Smooth muscle cell (in vitro differentiated cells): Measurements from ENCODE around the gene PRSS37. TPM values are rescaled to one million over a fixed set of nuclear protein-coding genes. Genes with fewer than 3 reads are reported as not detected.

Experiments
- DNase-seq: peaks from one replicate; lab custom pipeline; 2025; ENCODE audit not compliant: unreplicated experiment; lab: John Stamatoyannopoulos, UW
- H2AFZ ChIP-seq: fragments of 200-600 bp; sonication (generic); 2 replicates; pipeline ENCODE4 v1.6.0; 2016; ENCODE audit warnings: antibody characterized with exemption, low read depth, mild to moderate bottlenecking
- H3F3A ChIP-seq: fragments of 200-600 bp; sonication (generic); 2 replicates; pipeline ENCODE4 v1.6.0; 2017; ENCODE audit warnings: antibody characterized with exemption, low read depth
- H3K27ac ChIP-seq: fragments of 200-600 bp; sonication (generic); 2 replicates; pipeline ENCODE4 v1.5.1; 2016; ENCODE audit warnings: low read depth, mild to moderate bottlenecking
- H3K27me3 ChIP-seq: fragments of 200-600 bp; sonication (generic); 2 replicates; pipeline ENCODE4 v1.6.1; 2016; ENCODE audit warnings: low read depth, mild to moderate bottlenecking
- H3K36me3 ChIP-seq: fragments of 200-600 bp; sonication (generic); 2 replicates; pipeline ENCODE4 v1.5.1; 2016; ENCODE audit warnings: low read depth
- H3K4me1 ChIP-seq: fragments of 200-600 bp; sonication (generic); 2 replicates; pipeline ENCODE4 v1.5.1; 2016; ENCODE audit warnings: low read depth
- H3K4me2 ChIP-seq: fragments of 200-600 bp; sonication (generic); 2 replicates; pipeline ENCODE4 v1.6.0; 2016; ENCODE audit warnings: mild to moderate bottlenecking
- H3K4me3 ChIP-seq: fragments of 200-600 bp; sonication (generic); 2 replicates; pipeline ENCODE4 v1.5.1; 2016; ENCODE audit warnings: mild to moderate bottlenecking
- H3K79me2 ChIP-seq: fragments of 200-600 bp; sonication (generic); 2 replicates; pipeline ENCODE4 v1.6.0; 2016; ENCODE audit warnings: low read depth, mild to moderate bottlenecking
- H3K9ac ChIP-seq: fragments of 200-600 bp; sonication (generic); 2 replicates; pipeline ENCODE4 v1.6.0; 2016; ENCODE audit warnings: low read depth
- H3K9me3 ChIP-seq: fragments of 200-600 bp; sonication (generic); replicated peaks from 2 replicates; pipeline ENCODE4 v1.5.1; 2016; ENCODE audit warnings: low read depth
- H4K20me1 ChIP-seq: fragments of 200-600 bp; sonication (generic); 2 replicates; pipeline ENCODE4 v1.6.0; 2016; ENCODE audit warnings: low read depth
- CTCF ChIP-seq: fragments of 200-600 bp; sonication (generic); IDR thresholded peaks from 2 replicates; pipeline ENCODE4 v1.5.1; 2017; ENCODE audit warnings: borderline replicate concordance, mild to moderate bottlenecking, antibody characterized with exemption; ENCODE audit not compliant: insufficient read depth, poor library complexity, severe bottlenecking
- WGBS: methylation state at CpG from one replicate; pipeline ENCODE4 v1.1.7; 2016; ENCODE audit warnings: low lambda C conversion rate; 5-methylcytosine and 5-hydroxymethylcytosine counted together
- polyA plus RNA-seq: library from polyadenylated mRNA; unstranded; fragments of >200 nt; fragmentation: Nextera tagmentation; extraction: Ambion mirVana; gene quantifications from 2 replicates; pipeline ENCODE4 v1.2.1, GENCODE V29; 2016
- total RNA-seq: library from RNA; depleted of rRNA; stranded (reverse); fragments of >200 nt; gene quantifications from 2 replicates; pipeline ENCODE4 v1.2.3, GENCODE V29; 2014

The PRSS37 gene
- total and polyA plus RNA-seq, 2 experiments from 2014 or later = not detected

DNA sequence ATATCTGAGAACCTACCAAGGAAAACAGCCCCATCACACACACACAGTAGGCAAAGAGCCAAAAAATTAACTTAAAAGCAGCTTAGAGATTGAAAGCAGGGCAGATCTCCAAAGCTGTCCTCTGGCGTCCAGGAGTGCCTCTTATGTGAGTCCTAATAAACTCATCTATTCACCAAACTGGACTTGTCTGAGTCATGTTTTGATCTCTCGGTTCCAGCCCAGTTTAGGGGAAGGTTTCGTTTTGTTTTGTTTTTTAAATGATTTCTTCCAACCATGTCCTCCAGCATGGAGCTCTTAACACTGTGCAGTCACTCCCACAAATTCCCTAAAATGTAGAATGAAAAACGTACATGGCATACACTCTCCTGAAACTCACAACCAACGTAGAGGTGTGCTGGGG is 6.7 kb upstream of the PRSS37 start:
- Histone ChIP-seq H3K9ac (no peak overlapping the region), H3K27ac (no peak overlapping the region), H3K79me2 (no peaks in the 10 kb centered on the region), H3K9me3 (no peaks in the 10 kb centered on the region), H3K36me3 (no peaks in the 10 kb centered on the region), H3F3A (no peaks in the 10 kb centered on the region), H4K20me1 (no peaks in the 10 kb centered on the region), H2AFZ (no peak overlapping the region), H3K27me3 (no peaks in the 10 kb centered on the region), H3K4me3 (no peak overlapping the region), H3K4me1 (no peaks in the 10 kb centered on the region), H3K4me2 (no peak overlapping the region)
- 81% methylated on average over 5 of the region's 5 CpGs for WGBS
- TF ChIP-seq CTCF = no peak
- DNase-seq = no peak

- no peak overlapping the region for H3K4me2 ChIP-seq
- H3K27ac ChIP-seq = no peak overlapping the region
- no peaks in the 10 kb centered on the region for H3K4me1 ChIP-seq
- H3K9ac ChIP-seq = no peak overlapping the region
- no peak overlapping the region for H2AFZ ChIP-seq
- H3K36me3 ChIP-seq = no peaks in the 10 kb centered on the region
- DNase-seq = no peak
- H3F3A ChIP-seq = no peaks in the 10 kb centered on the region
- no peak for TF ChIP-seq CTCF
- H3K27me3 ChIP-seq = no peaks in the 10 kb centered on the region
- H3K9me3 ChIP-seq = no peaks in the 10 kb centered on the region
- H4K20me1 ChIP-seq = no peaks in the 10 kb centered on the region
- no peaks in the 10 kb centered on the region for H3K79me2 ChIP-seq
- H3K4me3 ChIP-seq = no peak overlapping the region
These were observed 3.0 kb upstream of the PRSS37 start for GRCh38 chr7:141844256-141844655.

DNA sequence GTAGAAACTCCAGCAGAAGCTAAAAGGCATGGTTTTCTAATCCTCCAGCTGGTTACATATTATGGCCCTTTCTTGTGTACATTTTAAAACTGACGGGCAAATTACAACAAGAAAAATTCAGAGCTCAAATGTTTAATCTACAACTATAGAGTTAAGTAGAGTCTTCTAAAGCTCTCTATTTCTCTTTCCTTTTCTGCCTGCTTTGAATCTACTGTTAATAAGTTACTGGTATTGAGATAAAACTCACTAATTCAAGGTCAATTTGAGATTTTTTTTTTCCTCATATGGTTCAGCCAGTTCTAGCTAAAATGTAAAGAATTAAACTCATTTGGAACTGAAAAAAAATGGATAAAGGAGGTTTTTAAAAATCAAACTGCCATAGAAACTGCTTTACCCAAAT is 1.6 kb upstream of the PRSS37 start:
- H3K79me2 ChIP-seq = no peaks in the 10 kb centered on the region
- no peaks in the 10 kb centered on the region for H4K20me1 ChIP-seq
- H3K27ac ChIP-seq = no peak overlapping the region
- H2AFZ ChIP-seq = no peak overlapping the region
- no peaks in the 10 kb centered on the region for H3K4me1 ChIP-seq
- no peak for DNase-seq
- H3K27me3 ChIP-seq = no peaks in the 10 kb centered on the region
- no peak overlapping the region for H3K4me2 ChIP-seq
- no peak overlapping the region for H3K9ac ChIP-seq
- no peak overlapping the region for H3K4me3 ChIP-seq
- no peaks in the 10 kb centered on the region for H3K9me3 ChIP-seq
- no peak for TF ChIP-seq CTCF
- WGBS = 88% methylated on average over 1 of the region's 1 CpG
- no peaks in the 10 kb centered on the region for H3K36me3 ChIP-seq
- H3F3A ChIP-seq = no peaks in the 10 kb centered on the region

DNA sequence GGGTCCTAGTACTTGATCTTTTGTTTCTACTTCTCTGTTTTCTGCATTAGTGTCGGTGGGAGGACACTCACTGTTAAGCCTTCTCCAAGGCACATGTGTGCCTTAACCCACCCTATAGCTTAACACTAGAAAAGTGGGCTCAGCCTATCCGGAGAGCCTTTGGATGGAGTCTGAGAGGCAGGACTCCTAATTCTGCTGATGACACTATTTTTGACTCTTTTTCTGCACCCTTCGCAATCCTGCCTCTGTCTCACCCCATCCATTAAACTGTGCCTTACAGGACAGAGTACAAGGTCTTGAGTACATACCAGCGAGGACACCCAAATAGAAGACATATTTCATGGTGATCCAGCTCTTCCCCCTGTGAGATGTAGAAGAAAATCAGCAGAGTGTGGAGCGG is 577 bp downstream of the PRSS37 start:
- H3K9me3 ChIP-seq = no peaks in the 10 kb centered on the region
- H3K4me3 ChIP-seq = no peak overlapping the region
- no peaks in the 10 kb centered on the region for H4K20me1 ChIP-seq
- H3K27ac ChIP-seq = no peak overlapping the region
- no peaks in the 10 kb centered on the region for H3F3A ChIP-seq
- no peaks in the 10 kb centered on the region for H3K79me2 ChIP-seq
- 94% methylated on average over 5 of the region's 5 CpGs for WGBS
- no peak overlapping the region for H3K4me2 ChIP-seq
- no peak for TF ChIP-seq CTCF
- no peak for DNase-seq
- H3K4me1 ChIP-seq = no peaks in the 10 kb centered on the region
- H3K9ac ChIP-seq = no peak overlapping the region
- no peaks in the 10 kb centered on the region for H3K36me3 ChIP-seq
- H3K27me3 ChIP-seq = no peaks in the 10 kb centered on the region
- H2AFZ ChIP-seq = no peak overlapping the region
